SK-N-SH (cell line): ENCODE data around the gene ZNF599. TPM values are rescaled to one million over a fixed set of nuclear protein-coding genes. Genes with fewer than 3 reads are reported as not detected.
"Not testable (repeated sequence)": the region's sequence is repeated elsewhere in the genome, so short reads cannot be mapped to it uniquely, and the experiment has no call there.

ENCODE experiments used
- CTCF ChIA-PET: fragments of 300-600, 350-600 bp; formaldehyde crosslinking; extraction: SDS; loops from one replicate; lab custom pipeline; 2021; lab: Yijun Ruan, JAX
- POLR2A ChIA-PET: fragments of 350-600 bp; sonication (Branson Sonifier 250); formaldehyde crosslinking; extraction: SDS; loops from one replicate; lab custom pipeline; 2020; ENCODE audit warnings: antibody characterized with exemption, inconsistent platforms; lab: Yijun Ruan, JAX
- DNase-seq: peaks from one replicate; pipeline ENCODE4 v3.0.0; 2012
- H2AFZ ChIP-seq: fragments of 200-600 bp; sonication (generic); 2 replicates; pipeline ENCODE4 v1.8.1; 2016; ENCODE audit warnings: antibody characterized with exemption, mild to moderate bottlenecking, low read depth
- H3F3A ChIP-seq: fragments of 200-600 bp; sonication (generic); replicated peaks from 2 replicates; pipeline ENCODE3; 2016; ENCODE audit warnings: antibody characterized with exemption, mild to moderate bottlenecking; ENCODE audit not compliant: insufficient read depth
- H3K27ac ChIP-seq, 2 experiments: fragments of 200-500 bp in 1 of 2; fragments of 200-600 bp in 1 of 2; sonication (Bioruptor generic) in 1 of 2; sonication (generic), shearing (Covaris generic) in 1 of 2; 2 replicates each; pipeline versions ENCODE4 v1.5.1 to v1.6.1; 2014 to 2016; ENCODE audit warnings: low read depth in 2 of 2, inconsistent platforms in 1 of 2, low read length in 1 of 2, mild to moderate bottlenecking in 1 of 2, mixed read lengths in 1 of 2
- H3K27me3 ChIP-seq: fragments of 200-600 bp; sonication (generic), shearing (Covaris generic); 2 replicates; pipeline ENCODE4 v1.6.1; 2016; ENCODE audit warnings: mixed run types; ENCODE audit not compliant: insufficient read depth
- H3K36me3 ChIP-seq, 2 experiments: fragments of 200-500 bp in 1 of 2; fragments of 200-600 bp in 1 of 2; sonication (Bioruptor generic) in 1 of 2; sonication (generic) in 1 of 2; replicated peaks in 1 of 2; 2 replicates each; pipeline versions ENCODE3 to v1.5.1; 2014 to 2016; ENCODE audit warnings: low read length in 1 of 2, mild to moderate bottlenecking in 1 of 2; ENCODE audit not compliant: insufficient read depth in 2 of 2, control insufficient read depth in 1 of 2
- H3K4me1 ChIP-seq, 2 experiments: fragments of 200-500 bp in 1 of 2; fragments of 200-600 bp in 1 of 2; sonication (Bioruptor generic) in 1 of 2; sonication (generic), shearing (Covaris generic) in 1 of 2; 2 replicates each; pipeline versions ENCODE4 v1.5.1 to v1.6.1; 2014 to 2016; ENCODE audit warnings: low read depth in 1 of 2, low read length in 1 of 2, mixed run types in 1 of 2; ENCODE audit not compliant: insufficient read depth in 2 of 2, control insufficient read depth in 1 of 2
- H3K4me2 ChIP-seq: fragments of 200-600 bp; sonication (generic), shearing (Covaris generic); 2 replicates; pipeline ENCODE4 v1.6.1; 2017; ENCODE audit warnings: mixed run types
- H3K4me3 ChIP-seq, 2 experiments: fragments of 200-500 bp in 1 of 2; fragments of 200-600 bp in 1 of 2; sonication (Bioruptor generic) in 1 of 2; sonication (generic), shearing (Covaris generic) in 1 of 2; 2 replicates each; pipeline versions ENCODE4 v1.5.1 to v1.8.1; 2014 to 2016; ENCODE audit warnings: low read depth in 2 of 2, inconsistent platforms in 1 of 2, low read length in 1 of 2, mild to moderate bottlenecking in 1 of 2, mixed read lengths in 1 of 2, moderate library complexity in 1 of 2
- H3K79me2 ChIP-seq: fragments of 200-600 bp; sonication (generic); 2 replicates; pipeline ENCODE4 v1.8.1; 2017; ENCODE audit warnings: mild to moderate bottlenecking; ENCODE audit not compliant: insufficient read depth
- H3K9ac ChIP-seq: fragments of 200-600 bp; sonication (generic); 2 replicates; pipeline ENCODE4 v1.6.1; 2017; ENCODE audit warnings: mixed run types
- H3K9me2 ChIP-seq: fragments of 200-600 bp; sonication (generic); 2 replicates; pipeline ENCODE4 v1.6.1; 2017; ENCODE audit warnings: mixed run types
- H3K9me3 ChIP-seq: fragments of 200-600 bp; sonication (generic); 2 replicates; pipeline ENCODE4 v1.6.1; 2017; ENCODE audit warnings: mixed run types, mild to moderate bottlenecking, moderate library complexity
- H4K20me1 ChIP-seq: fragments of 200-600 bp; sonication (generic); 2 replicates; pipeline ENCODE4 v1.6.1; 2017; ENCODE audit warnings: mild to moderate bottlenecking, mixed run types; ENCODE audit not compliant: insufficient read depth
- CHD2 ChIP-seq: fragments of 150-350 bp; IDR thresholded peaks from 2 replicates; pipeline ENCODE4 v1.6.1; 2018; ENCODE audit warnings: low read length; ENCODE audit not compliant: partially characterized antibody
- CTCF ChIP-seq: fragments of 200-600 bp; sonication (generic); IDR thresholded peaks from 2 replicates; pipeline ENCODE4 v1.6.1; 2017; ENCODE audit warnings: antibody characterized with exemption, mild to moderate bottlenecking, moderate library complexity
- ELF1 ChIP-seq: IDR thresholded peaks from 2 replicates; pipeline ENCODE4 v1.4.0; 2012
- EP300 ChIP-seq, 2 experiments: IDR thresholded peaks; 2 replicates each; pipeline versions ENCODE4 v1.4.0 to v1.6.1; 2012; ENCODE audit warnings: borderline replicate concordance in 1 of 2, low read depth in 1 of 2, low read length in 1 of 2
- EZH2phosphoT487 ChIP-seq: fragments of 200-600 bp; sonication (generic); IDR thresholded peaks from 2 replicates; pipeline ENCODE4 v1.6.1; 2017; ENCODE audit warnings: low read depth, mixed run types, mild to moderate bottlenecking, antibody characterized with exemption, moderate library complexity, borderline replicate concordance
- MAX ChIP-seq: IDR thresholded peaks from 2 replicates; pipeline ENCODE4 v1.4.0; 2012; ENCODE audit warnings: low read depth
- MXI1 ChIP-seq: IDR thresholded peaks from 2 replicates; pipeline ENCODE4 v1.6.1; 2012; ENCODE audit warnings: mild to moderate bottlenecking, low read depth, low read length, improper control_type of control experiment
- NFIC ChIP-seq: IDR thresholded peaks from 2 replicates; pipeline ENCODE4 v1.4.0; 2012; ENCODE audit warnings: borderline replicate concordance
- NRF1 ChIP-seq: IDR thresholded peaks from 2 replicates; pipeline ENCODE4 v1.6.1; 2012; ENCODE audit warnings: low read depth, mild to moderate bottlenecking, low read length
- RCOR1 ChIP-seq: fragments of 150-350 bp; IDR thresholded peaks from 2 replicates; pipeline ENCODE4 v1.6.1; 2017; ENCODE audit warnings: antibody characterized with exemption, low read length
- RFX5 ChIP-seq: IDR thresholded peaks from 2 replicates; pipeline ENCODE4 v1.6.1; 2012; ENCODE audit warnings: mild to moderate bottlenecking, improper control_type of control experiment, low read length
- RXRA ChIP-seq: IDR thresholded peaks from 2 replicates; pipeline ENCODE4 v1.4.0; 2012; ENCODE audit warnings: low read depth, mild to moderate bottlenecking, borderline replicate concordance
- SMC3 ChIP-seq: IDR thresholded peaks from 2 replicates; pipeline ENCODE4 v1.6.1; 2012; ENCODE audit warnings: low read depth, low read length, improper control_type of control experiment
- TCF12 ChIP-seq: IDR thresholded peaks from 2 replicates; pipeline ENCODE4 v1.4.0; 2012
- USF2 ChIP-seq: fragments of 150-350 bp; IDR thresholded peaks from 2 replicates; pipeline ENCODE4 v1.6.1; 2017; ENCODE audit warnings: antibody characterized with exemption, low read length, low read depth, borderline replicate concordance
- YY1 ChIP-seq: IDR thresholded peaks from 2 replicates; pipeline ENCODE4 v1.4.0; 2012; ENCODE audit warnings: low read depth, mild to moderate bottlenecking
- WGBS: methylation state at CpG from one replicate; pipeline ENCODE4 v1.1.6; 2017; ENCODE audit warnings: low lambda C conversion rate; 5-methylcytosine and 5-hydroxymethylcytosine counted together
- polyA plus RNA-seq, 3 experiments: library from polyadenylated mRNA; depleted of rRNA; stranded (reverse); fragments of >200 nt; gene quantifications; 2 replicates each; pipeline ENCODE4 v1.2.3, GENCODE V29; 2012

Gene ZNF599
- polyA plus RNA-seq, 1 of the 3 experiments (the other 2 are of a cell fraction) = 17.9 TPM

GRCh38 chr19:34804115-34804514, 31.1 kb upstream of the ZNF599 start:
- Histone ChIP-seq H3K27me3 (no peaks in the 10 kb centered on the region), H3K27ac (no peak overlapping the region), H3K4me1 (no peaks in the 10 kb centered on the region), H4K20me1 (no peaks in the 10 kb centered on the region), H3K4me2 (no peak overlapping the region), H3F3A (no peaks in the 10 kb centered on the region), H3K9ac (no peak overlapping the region), H3K9me2 (no peaks in the 10 kb centered on the region), H3K9me3 (no peaks in the 10 kb centered on the region), H2AFZ (no peak overlapping the region), H3K36me3 (no peaks in the 10 kb centered on the region), H3K79me2 (no peaks in the 10 kb centered on the region), H3K4me3 (no peak overlapping the region)
- 3% methylated on average over 4 of the region's 4 CpGs for WGBS
- TF ChIP-seq ELF1 = no peak
- no peak for TF ChIP-seq YY1
- TF ChIP-seq CTCF = no peak
- no peak for TF ChIP-seq RCOR1
- no peak for TF ChIP-seq NRF1
- no peak for TF ChIP-seq RFX5
- TF ChIP-seq CHD2 = no peak
- no peak for TF ChIP-seq EZH2phosphoT487
- no peak for TF ChIP-seq USF2
- TF ChIP-seq MAX = no peak
- TF ChIP-seq MXI1 = no peak
- TF ChIP-seq RXRA = no peak
- TF ChIP-seq NFIC = no peak
- no peak for TF ChIP-seq TCF12
- TF ChIP-seq SMC3 = no peak
- TF ChIP-seq EP300 (IDR thresholded peaks at IDR 0.05; ENCODE audit: borderline replicate concordance in 1 of 2, low read depth in 1 of 2, low read length in 1 of 2) = no peak
- ChIA-PET CTCF (no interaction called here), POLR2A (no interaction called here)
- no peak for DNase-seq

- WGBS = 21% methylated on average over 6 of the region's 6 CpGs
- CTCF ChIA-PET, POLR2A ChIA-PET: not testable (repeated sequence)
Observed at GRCh38 chr19:34796953-34797352, 23.9 kb upstream of the ZNF599 start.

More at GRCh38 chr19:34796953-34797352, 23.9 kb upstream of the ZNF599 start:
- not testable (repeated sequence) for H3F3A ChIP-seq, H3K36me3 ChIP-seq, DNase-seq, H3K9ac ChIP-seq, H3K4me2 ChIP-seq, H3K9me3 ChIP-seq, H3K4me1 ChIP-seq, H3K27me3 ChIP-seq, H3K9me2 ChIP-seq, H3K4me3 ChIP-seq, H2AFZ ChIP-seq, H3K27ac ChIP-seq, H4K20me1 ChIP-seq, H3K79me2 ChIP-seq
